Ishikawa (cell line): ENCODE data around the gene SELENOF.

Experiments
- EGR1 ChIP-seq: IDR thresholded peaks from 2 replicates; pipeline ENCODE4 v1.6.1; 2012
- EP300 ChIP-seq: IDR thresholded peaks from 2 replicates; pipeline ENCODE4 v1.6.1; 2012; ENCODE audit warnings: borderline replicate concordance
- FOXM1 ChIP-seq: IDR thresholded peaks from 2 replicates; pipeline ENCODE4 v1.6.1; 2012; ENCODE audit warnings: low read depth, borderline replicate concordance
- NFIC ChIP-seq: IDR thresholded peaks from 2 replicates; pipeline ENCODE4 v1.6.1; 2012
- REST ChIP-seq: IDR thresholded peaks from 2 replicates; pipeline ENCODE4 v1.6.1; 2012; ENCODE audit warnings: low read depth, mild to moderate bottlenecking
- TAF1 ChIP-seq: IDR thresholded peaks from 2 replicates; pipeline ENCODE4 v1.6.1; 2012; ENCODE audit warnings: low read depth, mild to moderate bottlenecking
- TCF12 ChIP-seq: IDR thresholded peaks from 2 replicates; pipeline ENCODE4 v1.6.1; 2012; ENCODE audit warnings: low read depth
- TEAD4 ChIP-seq: IDR thresholded peaks from 2 replicates; pipeline ENCODE4 v1.6.1; 2012
- YY1 ChIP-seq: IDR thresholded peaks from 2 replicates; pipeline ENCODE4 v1.6.1; 2012; ENCODE audit warnings: low read depth
- TF ChIP-seq, protein P1 (sequence below): IDR thresholded peaks from 2 replicates; pipeline ENCODE4 v1.6.1; 2012
- TF ChIP-seq, protein P2 (sequence below): IDR thresholded peaks from 2 replicates; pipeline ENCODE4 v1.6.1; 2012

DNA sequence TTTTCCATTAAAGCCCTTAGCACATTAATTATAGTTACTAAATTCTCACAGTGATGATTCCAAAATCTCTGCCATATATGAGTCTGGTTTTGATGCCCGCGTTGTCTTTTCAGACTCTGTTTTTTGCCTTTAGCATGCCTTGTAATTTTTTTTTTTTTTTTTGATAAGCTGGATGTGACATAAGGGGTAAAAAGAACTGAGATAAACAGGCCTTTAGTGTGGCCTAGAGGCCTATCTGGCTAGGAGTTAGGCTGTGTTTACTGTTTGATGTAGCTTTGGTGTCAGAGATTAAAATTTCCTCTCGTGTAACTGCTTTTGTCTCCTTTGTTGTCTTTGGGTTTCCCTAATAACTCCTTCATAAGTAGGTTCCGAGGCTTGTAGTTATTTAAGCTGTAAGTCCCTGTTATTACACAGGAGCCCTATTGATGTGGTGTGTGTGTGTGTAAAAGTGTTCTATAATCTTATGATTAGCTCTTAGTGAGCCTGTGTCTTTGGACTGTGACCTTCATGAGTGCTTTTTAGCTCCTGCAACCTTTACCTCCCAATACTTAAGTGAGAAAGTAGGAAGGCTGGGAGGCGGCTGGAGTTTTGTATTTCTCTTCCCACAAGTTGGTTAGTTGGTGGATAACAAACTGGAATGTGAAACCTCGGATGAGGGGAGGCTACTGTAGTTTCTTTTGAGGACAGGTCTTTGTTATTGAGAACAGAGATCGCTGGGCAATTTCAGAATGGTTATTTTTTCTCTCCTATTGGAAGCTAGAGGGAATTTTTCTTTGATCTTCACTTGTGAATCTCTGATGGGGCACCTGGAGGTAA lies 19.8 kb upstream of the SELENOF start:
- TF ChIP-seq REST: no peak
- TF ChIP-seq NFIC: no peak
- TF ChIP-seq TEAD4: no peak
- no peak for TF ChIP-seq EGR1
- no peak for TF ChIP-seq TAF1
- TF ChIP-seq, protein P1, sequence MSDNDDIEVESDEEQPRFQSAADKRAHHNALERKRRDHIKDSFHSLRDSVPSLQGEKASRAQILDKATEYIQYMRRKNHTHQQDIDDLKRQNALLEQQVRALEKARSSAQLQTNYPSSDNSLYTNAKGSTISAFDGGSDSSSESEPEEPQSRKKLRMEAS: no peak
- no peak for TF ChIP-seq EP300
- TF ChIP-seq, protein P2, sequence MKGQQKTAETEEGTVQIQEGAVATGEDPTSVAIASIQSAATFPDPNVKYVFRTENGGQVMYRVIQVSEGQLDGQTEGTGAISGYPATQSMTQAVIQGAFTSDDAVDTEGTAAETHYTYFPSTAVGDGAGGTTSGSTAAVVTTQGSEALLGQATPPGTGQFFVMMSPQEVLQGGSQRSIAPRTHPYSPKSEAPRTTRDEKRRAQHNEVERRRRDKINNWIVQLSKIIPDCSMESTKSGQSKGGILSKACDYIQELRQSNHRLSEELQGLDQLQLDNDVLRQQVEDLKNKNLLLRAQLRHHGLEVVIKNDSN: no peak
- TF ChIP-seq TCF12: no peak
- no peak for TF ChIP-seq FOXM1
- no peak for TF ChIP-seq YY1
